Activated CD8-positive, alpha-beta T cell treated with anti-CD3 and anti-CD28 coated beads for 36 hours (primary cell): ENCODE results near the gene STK36. TPM values are rescaled to one million over a fixed set of nuclear protein-coding genes. Genes with fewer than 3 reads are reported as not detected.

Source experiments
- ATAC-seq: fragments of 200-7000 bp; cut with Tn5 transposase; one replicate; pipeline ENCODE4 v1.10.0; 2021; ENCODE audit warnings: mild to moderate bottlenecking, moderate library complexity
- CTCF ChIA-PET: fragments of 350-600 bp; sonication (Branson Sonifier 250); formaldehyde crosslinking; loops from one replicate; lab custom pipeline; 2021; ENCODE audit warnings: antibody characterized with exemption; lab: Charles Lee
- POLR2A ChIA-PET: fragments of 350-600 bp; sonication (Branson Sonifier 250); formaldehyde crosslinking; loops from one replicate; lab custom pipeline; 2021; ENCODE audit warnings: antibody characterized with exemption; lab: Charles Lee
- DNase-seq: peaks from one replicate; pipeline ENCODE4 v3.0.0-alpha.2; 2020
- H3K27ac Mint-ChIP-seq: one replicate; pipeline ENCODE4 v1.8.0; 2021; ENCODE audit warnings: mild to moderate bottlenecking, mixed read lengths
- H3K27me3 Mint-ChIP-seq: one replicate; pipeline ENCODE4 v1.8.0; 2021; ENCODE audit warnings: mixed read lengths
- H3K36me3 Mint-ChIP-seq: one replicate; pipeline ENCODE4 v1.8.0; 2021; ENCODE audit warnings: low read depth, mixed read lengths
- H3K4me1 Mint-ChIP-seq: one replicate; pipeline ENCODE4 v1.8.0; 2021; ENCODE audit warnings: low read depth, mixed read lengths
- H3K4me3 Mint-ChIP-seq: one replicate; pipeline ENCODE4 v1.8.0; 2021; ENCODE audit warnings: mild to moderate bottlenecking, moderate library complexity, mixed read lengths
- H3K9me3 Mint-ChIP-seq: one replicate; pipeline ENCODE4 v1.8.0; 2021; ENCODE audit warnings: mixed read lengths
- CTCF ChIP-seq: fragments of 200-600 bp; IDR thresholded peaks from one replicate; pipeline ENCODE4 v1.8.0; 2022; ENCODE audit warnings: antibody characterized with exemption, mild to moderate bottlenecking
- intact Hi-C: fragments of 100-400 bp; cut with micrococcal nuclease; formaldehyde crosslinking; loops from one replicate; pipeline ENCODE4 v1.10.0; 2022
- total RNA-seq, 2 experiments: library from RNA; stranded (reverse); gene quantifications; one replicate each; pipeline ENCODE4 v1.2.3, GENCODE V29; 2021

STK36 gene
- total RNA-seq, 2 experiments from 2014 or later, result 11.6 to 14.9 TPM

GRCh38 chr2:218691234-218691633, 19.3 kb downstream of the STK36 start:
- ATAC-seq (no peak), DNase-seq (no peak)
- POLR2A ChIA-PET, result no interaction called here
- TF ChIP-seq CTCF, result no peak
- CTCF ChIA-PET, result interaction anchor here (1.4 to 1.7 kb wide), 2 partner anchors 32 to 156 kb away, joined by 3 to 4 read pairs; partner anchors contain the start of genes BCS1L and ZNF142
- H3K4me1 Mint-ChIP-seq, result peaks cover 2% of the 10 kb centered on the region
- H3K27ac Mint-ChIP-seq, result no peak overlapping the region
- no peak overlapping the region for H3K4me3 Mint-ChIP-seq
- H3K27me3 Mint-ChIP-seq, result no peaks in the 10 kb centered on the region
- intact Hi-C loops, result no loop called here
- H3K9me3 Mint-ChIP-seq, result no peaks in the 10 kb centered on the region
- H3K36me3 Mint-ChIP-seq, result no peaks in the 10 kb centered on the region

- intact Hi-C loops, result no loop called here
- Mint-ChIP-seq H3K4me3 (no peak overlapping the region), H3K27me3 (no peaks in the 10 kb centered on the region), H3K27ac (no peak overlapping the region), H3K4me1 (no peaks in the 10 kb centered on the region), H3K9me3 (no peaks in the 10 kb centered on the region), H3K36me3 (no peaks in the 10 kb centered on the region)
- ChIA-PET CTCF (interaction anchor here (3.2 kb wide), 1 partner anchor 16 kb away, joined by 11 read pairs; the partner anchor contains the start of gene TTLL4), POLR2A (no interaction called here)
- DNase-seq, result no peak
- no peak for ATAC-seq
- TF ChIP-seq CTCF, result no peak
Observed at GRCh38 chr2:218694405-218695145, 22.7 kb downstream of the STK36 start.

- TF ChIP-seq CTCF, result no peak
- H3K36me3 Mint-ChIP-seq, result no peaks in the 10 kb centered on the region
- no peak overlapping the region for H3K4me3 Mint-ChIP-seq
- H3K4me1 Mint-ChIP-seq, result no peaks in the 10 kb centered on the region
- no peak for ATAC-seq
- POLR2A ChIA-PET, result no interaction called here
- no peaks in the 10 kb centered on the region for H3K27me3 Mint-ChIP-seq
- intact Hi-C loops, result no loop called here
- CTCF ChIA-PET, result interaction anchor here (1.4 to 2.7 kb wide), 2 partner anchors 12 to 112 kb away, joined by 4 to 9 read pairs; no protein-coding TSS in a partner anchor
- no peak for DNase-seq
- no peak overlapping the region for H3K27ac Mint-ChIP-seq
- no peaks in the 10 kb centered on the region for H3K9me3 Mint-ChIP-seq
Observed at GRCh38 chr2:218698885-218699284, 27.0 kb downstream of the STK36 start.

- intact Hi-C loops, result no loop called here
- H3K9me3 Mint-ChIP-seq, result no peaks in the 10 kb centered on the region
- no peaks in the 10 kb centered on the region for H3K27me3 Mint-ChIP-seq
- ChIA-PET POLR2A (interaction anchor here (1.3 kb wide), 2 partner anchors 8 to 15 kb away, joined by 3 read pairs; no protein-coding TSS in a partner anchor), CTCF (interaction anchor here (1.2 to 1.7 kb wide), 3 partner anchors 9 to 146 kb away, joined by 4 to 8 read pairs (median 5); partner anchors contain the start of gene TTLL4)
- H3K4me1 Mint-ChIP-seq, result no peaks in the 10 kb centered on the region
- H3K27ac Mint-ChIP-seq, result no peak overlapping the region
- no peak for DNase-seq
- no peak for ATAC-seq
- no peaks in the 10 kb centered on the region for H3K36me3 Mint-ChIP-seq
- no peak for TF ChIP-seq CTCF
- no peak overlapping the region for H3K4me3 Mint-ChIP-seq
Observed at GRCh38 chr2:218701806-218702205, 29.9 kb downstream of the STK36 start.

- CTCF ChIA-PET, result no interaction called here
- Mint-ChIP-seq H3K27me3 (peaks cover 1% of the 10 kb centered on the region), H3K4me3 (no peak overlapping the region), H3K27ac (no peak overlapping the region), H3K9me3 (no peaks in the 10 kb centered on the region), H3K36me3 (no peaks in the 10 kb centered on the region), H3K4me1 (no peaks in the 10 kb centered on the region)
- no peak for DNase-seq
- ATAC-seq, result no peak
- no peak for TF ChIP-seq CTCF
- intact Hi-C loops, result no loop called here
- POLR2A ChIA-PET, result interaction anchor here (1.0 to 1.3 kb wide), 2 partner anchors 14 to 48 kb away, joined by 3 read pairs; no protein-coding TSS in a partner anchor
Observed at GRCh38 chr2:218703341-218703740, 31.5 kb downstream of the STK36 start.
